ENCODE data around the gene COQ5.

- TF ChIP-seq CTCF (conservative IDR thresholded peaks at IDR 0.05 in 1 of 2, IDR thresholded peaks at IDR 0.05 in 1 of 2; ENCODE audit: low read depth in 1 of 2, low read length in 2 of 2): no peak
- no peak for TF ChIP-seq EZH2 (IDR thresholded peaks at IDR 0.05; ENCODE audit: low read length, missing control alignments)
Observed at GRCh38 chr12:120500581-120500980, 28.4 kb downstream of the COQ5 start.
